ENCODE results near the gene XG.
"Not testable (repeated sequence)": the region's sequence is repeated elsewhere in the genome, so short reads cannot be mapped to it uniquely, and the experiment has no call there.

DNA sequence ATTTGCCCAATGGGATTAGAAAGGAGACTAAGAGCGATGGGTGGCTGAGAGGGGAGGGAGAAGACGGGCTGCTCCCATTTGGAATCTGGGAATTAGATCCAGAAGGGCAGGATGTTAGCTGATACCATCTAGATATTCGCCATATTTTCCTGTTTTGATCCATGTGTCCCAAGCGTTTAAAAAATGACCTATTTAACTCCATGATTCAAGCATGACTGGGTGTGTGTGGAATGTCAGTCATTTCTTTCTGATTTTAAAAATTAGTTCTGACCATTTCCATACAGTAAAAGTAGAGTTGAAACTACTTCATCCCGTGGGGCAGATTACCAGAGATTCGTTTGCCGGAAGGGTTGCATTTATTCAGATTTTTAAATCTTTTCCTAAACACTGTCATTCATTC is 601 bp downstream of the XG start:
- TF ChIP-seq, protein P1, sequence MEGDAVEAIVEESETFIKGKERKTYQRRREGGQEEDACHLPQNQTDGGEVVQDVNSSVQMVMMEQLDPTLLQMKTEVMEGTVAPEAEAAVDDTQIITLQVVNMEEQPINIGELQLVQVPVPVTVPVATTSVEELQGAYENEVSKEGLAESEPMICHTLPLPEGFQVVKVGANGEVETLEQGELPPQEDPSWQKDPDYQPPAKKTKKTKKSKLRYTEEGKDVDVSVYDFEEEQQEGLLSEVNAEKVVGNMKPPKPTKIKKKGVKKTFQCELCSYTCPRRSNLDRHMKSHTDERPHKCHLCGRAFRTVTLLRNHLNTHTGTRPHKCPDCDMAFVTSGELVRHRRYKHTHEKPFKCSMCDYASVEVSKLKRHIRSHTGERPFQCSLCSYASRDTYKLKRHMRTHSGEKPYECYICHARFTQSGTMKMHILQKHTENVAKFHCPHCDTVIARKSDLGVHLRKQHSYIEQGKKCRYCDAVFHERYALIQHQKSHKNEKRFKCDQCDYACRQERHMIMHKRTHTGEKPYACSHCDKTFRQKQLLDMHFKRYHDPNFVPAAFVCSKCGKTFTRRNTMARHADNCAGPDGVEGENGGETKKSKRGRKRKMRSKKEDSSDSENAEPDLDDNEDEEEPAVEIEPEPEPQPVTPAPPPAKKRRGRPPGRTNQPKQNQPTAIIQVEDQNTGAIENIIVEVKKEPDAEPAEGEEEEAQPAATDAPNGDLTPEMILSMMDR (IDR thresholded peaks at IDR 0.05; ENCODE audit: low read depth, low read length) = not testable (repeated sequence)
- not testable (repeated sequence) for TF ChIP-seq POLR2A (IDR thresholded peaks at IDR 0.05; ENCODE audit: extremely low read depth, insufficient read length); MYC (IDR thresholded peaks at IDR 0.05; ENCODE audit: low read depth, low read length)
